ENCODE measurements around the gene ADAMTS17.

- TF ChIP-seq, protein P1, sequence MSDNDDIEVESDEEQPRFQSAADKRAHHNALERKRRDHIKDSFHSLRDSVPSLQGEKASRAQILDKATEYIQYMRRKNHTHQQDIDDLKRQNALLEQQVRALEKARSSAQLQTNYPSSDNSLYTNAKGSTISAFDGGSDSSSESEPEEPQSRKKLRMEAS (IDR thresholded peaks at IDR 0.05): no peak
- TF ChIP-seq CEBPB (IDR thresholded peaks at IDR 0.05): no peak
These were observed 9.1 kb downstream of the ADAMTS17 start for GRCh38 chr15:100332721-100333120.

Data from A549 (cell line).